Pulmonary artery endothelial cell (primary cell): Measurements from ENCODE around the gene FGD6. TPM values are rescaled to one million over a fixed set of nuclear protein-coding genes. Genes with fewer than 3 reads are reported as not detected.
"Not testable (repeated sequence)": the region's sequence is repeated elsewhere in the genome, so short reads cannot be mapped to it uniquely, and the experiment has no call there.

Source experiments
- DNase-seq: peaks from one replicate; pipeline ENCODE4 v3.0.0-alpha.2; 2011; ENCODE audit warnings: low read depth, low spot score
- total RNA-seq: library from RNA; depleted of rRNA; stranded (reverse); fragments of >200 nt; gene quantifications from 2 replicates; pipeline ENCODE4 v1.2.3, GENCODE V29; 2014

Gene FGD6
- total RNA-seq: 15.0 and 17.2 TPM in 2 replicates

DNA sequence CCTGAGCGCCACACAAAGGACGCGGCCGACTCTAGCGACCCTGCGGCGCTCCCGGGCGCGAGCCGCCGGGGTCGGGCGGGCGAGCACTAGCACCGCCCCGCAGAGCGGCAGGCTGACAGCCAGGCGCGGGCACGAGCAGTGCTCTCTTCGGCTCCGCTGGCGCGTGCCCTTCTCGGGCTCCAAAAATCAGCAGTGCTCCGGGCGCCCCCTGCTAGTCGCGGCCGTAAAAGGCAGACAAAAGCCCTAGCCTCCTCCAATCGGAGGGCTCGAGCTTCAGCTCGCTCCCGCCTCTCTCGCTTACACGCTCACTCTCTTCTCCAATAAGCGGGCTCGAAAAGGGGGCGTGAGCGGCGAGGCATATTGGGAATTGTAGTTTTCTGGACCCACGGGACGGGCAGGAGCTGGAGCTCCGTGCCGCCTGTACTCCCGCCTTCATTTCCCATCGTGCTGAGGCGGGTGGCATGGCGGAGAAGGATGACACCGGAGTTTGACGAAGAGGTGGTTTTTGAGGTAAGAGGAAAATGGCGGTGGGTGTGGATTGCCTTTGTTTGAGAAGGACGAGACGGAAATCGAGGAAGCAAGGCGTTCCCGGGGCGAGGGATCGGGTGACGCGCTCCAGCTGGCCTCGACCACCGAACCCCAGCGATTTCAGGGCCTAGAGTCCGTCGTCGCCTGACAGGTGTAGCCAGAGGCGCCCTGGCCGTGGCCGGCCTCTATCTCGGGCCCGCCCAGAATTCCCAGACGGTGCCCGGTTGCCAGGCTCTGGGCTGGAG is at the start of gene FGD6, which contains the start of gene VEZT:
Gene FGD6 (minus strand): TSS at position 91 of the 773 bp plus-strand sequence. CDS start 227 bp downstream, outside the sequence.
Gene VEZT (plus strand): TSS at position 431 of the 773 bp plus-strand sequence. CDS start 44 bp downstream, at position 475.
- DNase-seq: peak; percentile 97

DNA sequence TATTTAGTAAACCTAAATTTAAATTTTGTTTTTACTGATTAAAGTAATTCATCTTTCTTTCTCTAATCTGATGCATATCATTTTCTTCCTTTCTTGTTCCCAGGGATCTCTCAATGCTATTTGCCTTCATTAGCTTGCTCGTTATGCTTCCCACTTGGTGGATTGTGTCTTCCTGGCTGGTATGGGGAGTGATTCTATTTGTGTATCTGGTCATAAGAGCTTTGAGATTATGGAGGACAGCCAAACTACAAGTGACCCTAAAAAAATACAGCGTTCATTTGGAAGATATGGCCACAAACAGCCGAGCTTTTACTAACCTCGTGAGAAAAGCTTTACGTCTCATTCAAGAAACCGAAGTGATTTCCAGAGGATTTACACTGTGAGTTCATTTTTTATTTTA is 49.0 kb upstream of the FGD6 start:
- DNase-seq: no peak

- DNase-seq: no peak
Measured at GRCh38 chr12:95265765-95266164, 48.5 kb upstream of the FGD6 start.

DNA sequence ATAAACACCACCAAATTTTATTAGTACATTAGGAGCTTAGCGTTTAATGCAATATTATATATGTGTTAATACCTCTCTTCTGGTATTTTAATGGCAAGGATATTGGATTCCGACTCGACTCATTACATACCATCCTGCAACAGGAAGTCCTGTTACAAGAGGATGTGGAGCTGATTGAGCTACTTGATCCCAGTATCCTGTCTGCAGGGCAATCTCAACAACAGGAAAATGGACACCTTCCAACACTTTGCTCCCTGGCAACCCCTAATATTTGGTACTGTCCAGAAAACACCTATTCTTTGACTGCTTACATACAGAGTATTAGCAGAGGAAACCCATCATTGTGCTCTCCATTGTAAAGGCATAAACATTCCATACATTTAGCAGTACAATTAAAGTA is 45.5 kb upstream of the FGD6 start:
- peak; percentile 96 for DNase-seq

GRCh38 chr12:95261109-95261508 is 43.8 kb upstream of the FGD6 start:
- no peak for DNase-seq

DNA sequence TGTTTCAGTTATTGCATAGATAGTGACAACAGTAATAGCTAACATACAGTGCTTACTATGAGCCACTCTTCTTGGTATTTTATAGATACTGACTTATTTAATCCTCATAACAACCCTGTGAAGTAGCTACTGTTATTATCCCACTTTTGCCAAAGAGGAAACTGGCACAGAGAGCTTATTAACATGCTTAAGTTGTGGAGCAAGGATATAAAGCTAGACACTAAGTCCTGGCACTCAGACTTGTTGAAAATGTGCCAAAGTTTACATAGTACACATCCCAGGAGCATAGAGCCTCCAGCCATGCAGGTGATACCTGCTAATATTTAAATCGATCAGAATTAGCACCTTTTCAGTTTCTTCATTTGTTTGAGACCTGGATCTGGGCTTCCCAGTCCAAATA is 42.1 kb upstream of the FGD6 start:
- no peak for DNase-seq

GRCh38 chr12:95258803-95259202 is 41.5 kb upstream of the FGD6 start:
- no peak for DNase-seq

- no peak for DNase-seq
Measured at GRCh38 chr12:95258151-95258550, 40.9 kb upstream of the FGD6 start.

DNA sequence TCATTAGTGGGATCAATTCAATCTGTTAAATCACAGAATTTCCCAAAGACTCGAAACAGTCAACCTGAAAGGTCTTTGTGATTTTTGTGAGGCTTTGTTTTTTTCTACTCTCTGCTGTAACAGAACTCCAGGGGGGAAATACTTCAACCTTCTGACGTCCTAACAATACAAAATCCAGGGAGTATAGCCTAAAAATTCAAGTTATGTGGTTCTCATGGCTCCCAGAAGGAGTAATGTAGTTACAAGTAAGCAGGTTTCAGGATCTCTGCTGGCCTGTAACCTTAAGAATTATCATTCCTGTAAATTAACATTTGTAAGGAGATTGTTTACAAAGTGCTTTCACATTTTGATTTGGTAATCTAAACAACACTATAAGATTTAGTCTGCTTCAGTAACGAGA is 40.3 kb upstream of the FGD6 start:
- no peak for DNase-seq

DNA sequence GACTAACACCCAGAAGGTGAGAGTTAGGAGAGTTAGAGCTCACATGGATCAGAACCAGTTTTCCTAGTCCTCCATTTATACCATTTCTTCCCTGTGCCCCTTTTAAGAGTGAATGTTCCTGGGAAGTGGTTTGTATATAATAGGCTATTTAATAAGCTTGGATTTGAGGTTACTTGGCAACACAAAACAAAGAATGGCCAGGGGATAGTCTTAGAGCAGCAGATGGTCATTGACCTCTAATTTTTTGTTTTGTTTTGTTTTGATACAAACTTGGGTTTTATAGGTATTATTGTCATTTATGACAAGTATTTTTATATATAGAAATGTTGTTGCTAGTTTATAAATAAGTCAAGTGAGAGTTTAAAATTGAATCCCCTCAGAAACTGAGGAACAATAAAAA is 36.1 kb upstream of the FGD6 start:
- no peak for DNase-seq

DNA sequence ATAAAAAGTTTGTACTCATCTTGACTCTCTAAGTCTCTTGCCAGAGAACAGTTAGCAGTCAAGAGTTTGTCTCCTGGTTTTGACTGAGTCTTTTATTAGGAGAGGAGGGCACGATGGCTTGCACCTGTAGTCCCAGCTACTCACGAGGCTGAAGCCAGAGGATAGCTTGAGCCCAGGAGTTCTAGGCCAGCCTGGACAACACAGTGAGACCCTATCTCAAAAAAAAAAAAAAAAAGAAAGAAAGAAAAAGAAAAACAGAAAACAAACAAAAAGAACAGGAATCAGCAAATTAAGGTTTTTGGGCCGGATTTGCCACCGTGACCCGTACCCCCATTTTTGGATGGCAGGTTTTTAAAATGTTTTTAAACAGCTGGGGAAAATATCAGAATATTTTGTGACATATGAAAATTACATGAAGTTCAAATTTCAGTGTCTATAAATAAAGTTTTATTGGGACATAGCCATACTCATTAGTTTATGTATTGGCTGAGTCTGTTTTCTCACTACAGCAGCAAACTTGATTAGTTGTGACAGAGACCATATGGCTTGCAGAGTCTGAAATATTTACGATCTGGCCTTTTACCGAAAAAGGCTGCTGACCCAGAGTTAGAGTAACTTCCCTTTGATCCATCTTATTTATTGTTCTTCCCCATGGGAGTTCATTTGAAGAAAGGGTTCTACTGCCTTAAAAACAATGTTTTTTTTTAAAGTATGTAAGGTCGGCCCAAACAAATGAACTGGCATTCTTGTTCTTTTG is 31.5 kb upstream of the FGD6 start:
- no peak for DNase-seq

GRCh38 chr12:95248095-95248494 is 30.8 kb upstream of the FGD6 start:
- DNase-seq: no peak

GRCh38 chr12:95244350-95244749 is 27.1 kb upstream of the FGD6 start:
- no peak for DNase-seq

GRCh38 chr12:95243497-95244183 is 26.4 kb upstream of the FGD6 start:
- no peak for DNase-seq

DNA sequence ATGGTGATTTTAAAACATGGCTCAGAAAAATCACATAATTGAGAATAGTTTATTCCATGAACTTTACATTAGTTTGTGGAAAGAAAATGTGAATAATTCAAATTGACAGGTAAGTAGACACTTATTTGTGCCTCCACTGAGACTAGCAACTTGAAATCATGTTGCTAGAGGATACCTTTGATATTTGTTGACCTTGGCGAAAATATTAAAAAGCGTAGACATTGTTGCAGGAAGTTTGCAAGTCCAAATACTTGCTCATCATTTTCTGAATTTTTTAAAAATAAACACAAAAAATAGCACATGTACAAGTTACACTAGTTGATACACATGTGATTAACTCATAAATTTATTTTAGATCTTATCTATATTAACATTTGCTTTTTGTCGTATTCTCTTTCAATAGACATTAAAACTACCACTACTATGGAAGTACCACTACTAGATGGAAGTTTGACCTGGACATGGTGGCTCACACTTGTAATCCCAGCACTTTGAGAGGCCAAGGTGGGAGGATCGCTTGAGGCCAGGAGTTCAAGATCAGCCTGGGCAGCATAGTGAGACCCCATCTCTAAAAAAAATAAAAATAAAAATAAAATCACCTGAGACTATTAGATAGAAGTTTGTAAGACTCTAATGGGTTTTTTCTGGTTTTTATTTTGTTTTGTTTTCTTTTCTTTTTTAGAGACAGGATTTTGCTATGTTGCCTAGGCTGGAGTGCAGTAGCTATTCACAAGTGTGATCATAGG is 24.7 kb upstream of the FGD6 start:
- no peak for DNase-seq

- not testable (repeated sequence) for DNase-seq
Measured at GRCh38 chr12:95241138-95241537, 23.9 kb upstream of the FGD6 start.

DNA sequence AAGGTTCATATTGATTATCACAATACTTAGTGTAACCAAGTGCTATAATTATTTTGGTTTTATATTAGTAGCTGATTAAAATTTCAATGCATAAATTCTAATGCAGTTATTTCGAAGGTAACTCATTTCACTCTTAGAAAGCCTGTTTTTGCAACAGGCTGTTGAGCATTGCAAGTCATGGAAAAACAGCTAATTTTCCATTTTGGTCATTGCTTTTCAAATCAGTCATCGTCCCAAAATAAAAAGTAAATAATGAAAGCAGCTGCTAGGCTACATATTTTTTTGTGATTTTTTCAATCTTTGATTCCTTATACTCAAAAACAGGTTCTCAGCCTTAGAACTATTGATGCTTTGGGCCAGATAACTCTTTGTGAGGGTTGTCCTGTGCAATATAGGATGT is 23.3 kb upstream of the FGD6 start:
- DNase-seq: no peak

- DNase-seq: not testable (repeated sequence)
Measured at GRCh38 chr12:95239835-95240234, 22.6 kb upstream of the FGD6 start.

GRCh38 chr12:95239216-95239615 is 21.9 kb upstream of the FGD6 start:
- no peak for DNase-seq

GRCh38 chr12:95238150-95238549 is 20.9 kb upstream of the FGD6 start:
- DNase-seq: no peak

- no peak for DNase-seq
Measured at GRCh38 chr12:95237315-95237714, 20.0 kb upstream of the FGD6 start.
